ENCODE data around the gene MAPRE3.
A peak's percentile ranks its signal among the peaks of the same experiment; 100 is the strongest.

MAPRE3 gene

GRCh38 chr2:26950246-26950645, 20.2 kb upstream of the MAPRE3 start:
- DNase-seq (ENCODE audit: low spot score) = no peak

GRCh38 chr2:26951236-26951635, 19.2 kb upstream of the MAPRE3 start:
- DNase-seq (ENCODE audit: low spot score) = no peak

GRCh38 chr2:26952374-26952773, 18.1 kb upstream of the MAPRE3 start:
- no peak for DNase-seq (ENCODE audit: low spot score)

GRCh38 chr2:26954135-26954534, 16.3 kb upstream of the MAPRE3 start:
- DNase-seq (ENCODE audit: low spot score) = no peak

- peak; percentile 54 for DNase-seq (ENCODE audit: low spot score)
Measured at GRCh38 chr2:26957041-26957440, 13.4 kb upstream of the MAPRE3 start.

- no peak for DNase-seq (ENCODE audit: low spot score)
Measured at GRCh38 chr2:26957534-26957933, 12.9 kb upstream of the MAPRE3 start.

- no peak for DNase-seq (ENCODE audit: low spot score)
Measured at GRCh38 chr2:26959331-26959730, 11.1 kb upstream of the MAPRE3 start.

- DNase-seq (ENCODE audit: low spot score) = no peak
Measured at GRCh38 chr2:26964446-26965130, 5.8 kb upstream of the MAPRE3 start.

GRCh38 chr2:26968001-26968400, 2.4 kb upstream of the MAPRE3 start:
- DNase-seq (ENCODE audit: low spot score) = peak; percentile 44

GRCh38 chr2:26969077-26969844, 1.2 kb upstream of the MAPRE3 start:
- DNase-seq (ENCODE audit: low spot score) = peak; percentile 57

- no peak for DNase-seq (ENCODE audit: low spot score)
Measured at GRCh38 chr2:26970928-26971627, 641 bp downstream of the MAPRE3 start.

- no peak for DNase-seq (ENCODE audit: low spot score)
Measured at GRCh38 chr2:26971911-26972786, 1.7 kb downstream of the MAPRE3 start.

GRCh38 chr2:26974352-26974751, 3.9 kb downstream of the MAPRE3 start:
- DNase-seq (ENCODE audit: low spot score) = no peak

- no peak for DNase-seq (ENCODE audit: low spot score)
Measured at GRCh38 chr2:26975102-26975501, 4.7 kb downstream of the MAPRE3 start.

GRCh38 chr2:26975656-26976055, 5.2 kb downstream of the MAPRE3 start:
- DNase-seq (ENCODE audit: low spot score) = no peak

- no peak for DNase-seq (ENCODE audit: low spot score)
Measured at GRCh38 chr2:26976237-26976636, 5.8 kb downstream of the MAPRE3 start.

GRCh38 chr2:26977012-26977411, 6.6 kb downstream of the MAPRE3 start:
- no peak for DNase-seq (ENCODE audit: low spot score)

GRCh38 chr2:26978061-26978596, 7.7 kb downstream of the MAPRE3 start:
- DNase-seq (ENCODE audit: low spot score) = peak; percentile 47

- DNase-seq (ENCODE audit: low spot score) = no peak
Measured at GRCh38 chr2:26979741-26980140, 9.3 kb downstream of the MAPRE3 start.

GRCh38 chr2:26980971-26981370, 10.5 kb downstream of the MAPRE3 start:
- no peak for DNase-seq (ENCODE audit: low spot score)

- peak; percentile 55 for DNase-seq (ENCODE audit: low spot score)
Measured at GRCh38 chr2:26982102-26982742, 11.8 kb downstream of the MAPRE3 start.
